NCI-H2029 (cell line): ENCODE measurements around the gene OPCML.

Experiments
- DNase-seq: peaks from one replicate; lab custom pipeline; 2025; lab: John Stamatoyannopoulos, UW

The OPCML gene

GRCh38 chr11:133541021-133541719, 8.9 kb upstream of the OPCML start:
- DNase-seq: no peak

GRCh38 chr11:133536198-133536597, 3.9 kb upstream of the OPCML start:
- no peak for DNase-seq

- no peak for DNase-seq
Observed at GRCh38 chr11:133533205-133533604, 904 bp upstream of the OPCML start.

GRCh38 chr11:133531458-133531857, 843 bp downstream of the OPCML start:
- DNase-seq: no peak

- DNase-seq: no peak
Observed at GRCh38 chr11:133530501-133530835, 1.8 kb downstream of the OPCML start.

- DNase-seq: no peak
Observed at GRCh38 chr11:133529807-133530500, 2.3 kb downstream of the OPCML start.

GRCh38 chr11:133526790-133527189, 5.5 kb downstream of the OPCML start:
- no peak for DNase-seq

- no peak for DNase-seq
Observed at GRCh38 chr11:133525976-133526375, 6.3 kb downstream of the OPCML start.

GRCh38 chr11:133524488-133524887, 7.8 kb downstream of the OPCML start:
- DNase-seq: no peak

- no peak for DNase-seq
Observed at GRCh38 chr11:133522344-133522743, 10.0 kb downstream of the OPCML start.

- no peak for DNase-seq
Observed at GRCh38 chr11:133521502-133521901, 10.8 kb downstream of the OPCML start.

- no peak for DNase-seq
Observed at GRCh38 chr11:133520707-133521106, 11.6 kb downstream of the OPCML start.

- DNase-seq: no peak
Observed at GRCh38 chr11:133519560-133519959, 12.7 kb downstream of the OPCML start.

GRCh38 chr11:133518702-133519264, 13.5 kb downstream of the OPCML start:
- DNase-seq: no peak

- DNase-seq: no peak
Observed at GRCh38 chr11:133516845-133517244, 15.5 kb downstream of the OPCML start.

GRCh38 chr11:133515107-133515506, 17.2 kb downstream of the OPCML start:
- no peak for DNase-seq

GRCh38 chr11:133509924-133510697, 22.2 kb downstream of the OPCML start:
- no peak for DNase-seq

GRCh38 chr11:133508468-133508867, 23.8 kb downstream of the OPCML start:
- no peak for DNase-seq

GRCh38 chr11:133507185-133507584, 25.1 kb downstream of the OPCML start:
- no peak for DNase-seq

GRCh38 chr11:133506551-133507094, 25.7 kb downstream of the OPCML start:
- DNase-seq: no peak

- no peak for DNase-seq
Observed at GRCh38 chr11:133506023-133506422, 26.3 kb downstream of the OPCML start.

GRCh38 chr11:133504906-133505305, 27.4 kb downstream of the OPCML start:
- DNase-seq: no peak
